H9 (cell line): ENCODE measurements around the gene JSRP1. TPM values are rescaled to one million over a fixed set of nuclear protein-coding genes. Genes with fewer than 3 reads are reported as not detected.
"Not testable (repeated sequence)": the region's sequence is repeated elsewhere in the genome, so short reads cannot be mapped to it uniquely, and the experiment has no call there.

Experiments used
- DNase-seq: peaks from one replicate; pipeline ENCODE4 v3.0.0-alpha.2; 2017
- H2AFZ ChIP-seq: one replicate; pipeline ENCODE4 v1.6.1; 2013; ENCODE audit warnings: mild to moderate bottlenecking, low read length, control low read depth, moderate library complexity
- H2AK5ac ChIP-seq: 2 replicates; pipeline ENCODE4 v1.6.1; 2013; ENCODE audit warnings: low read length, control low read depth, mixed read lengths; ENCODE audit not compliant: insufficient read length
- H2BK120ac ChIP-seq: one replicate; pipeline ENCODE4 v1.6.1; 2013; ENCODE audit warnings: low read depth, mild to moderate bottlenecking, low read length, control low read depth, inconsistent platforms; ENCODE audit not compliant: poor library complexity, severe bottlenecking
- H2BK12ac ChIP-seq: 2 replicates; pipeline ENCODE4 v1.6.1; 2013; ENCODE audit warnings: low read length, control low read depth, mixed read lengths, low read depth; ENCODE audit not compliant: insufficient read length
- H2BK15ac ChIP-seq: 2 replicates; pipeline ENCODE4 v1.6.1; 2013; ENCODE audit warnings: low read depth, low read length, control low read depth
- H2BK20ac ChIP-seq: one replicate; pipeline ENCODE4 v1.6.1; 2013; ENCODE audit warnings: low read depth, mild to moderate bottlenecking, low read length, control low read depth, inconsistent platforms; ENCODE audit not compliant: poor library complexity, severe bottlenecking
- H2BK5ac ChIP-seq: 2 replicates; pipeline ENCODE4 v1.6.1; 2013; ENCODE audit warnings: low read length, control low read depth, mixed read lengths; ENCODE audit not compliant: insufficient read length
- H3K14ac ChIP-seq: 2 replicates; pipeline ENCODE4 v1.6.1; 2013; ENCODE audit warnings: low read length, control low read depth; ENCODE audit not compliant: insufficient read depth
- H3K18ac ChIP-seq: 2 replicates; pipeline ENCODE4 v1.6.1; 2013; ENCODE audit warnings: low read depth, mild to moderate bottlenecking, mixed read lengths, low read length, control low read depth; ENCODE audit not compliant: insufficient read length
- H3K23ac ChIP-seq: 2 replicates; pipeline ENCODE4 v1.6.1; 2013; ENCODE audit warnings: low read length, control low read depth, mixed read lengths, low read depth; ENCODE audit not compliant: insufficient read length
- H3K23me2 ChIP-seq: 2 replicates; pipeline ENCODE4 v1.6.1; 2013; ENCODE audit warnings: low read depth, mild to moderate bottlenecking, mixed read lengths, low read length, control low read depth; ENCODE audit not compliant: insufficient read length, poor library complexity, severe bottlenecking
- H3K27ac ChIP-seq: 2 replicates; pipeline ENCODE4 v1.5.1; 2013; ENCODE audit warnings: low read length, control low read depth, mixed read lengths, low read depth; ENCODE audit not compliant: insufficient read length
- H3K27me3 ChIP-seq: 2 replicates; pipeline ENCODE4 v1.6.1; 2013; ENCODE audit warnings: low read length, control low read depth, inconsistent platforms; ENCODE audit not compliant: insufficient read depth
- H3K4ac ChIP-seq: 2 replicates; pipeline ENCODE4 v1.6.1; 2013; ENCODE audit warnings: low read depth, mild to moderate bottlenecking, control low read depth, inconsistent platforms, low read length, moderate library complexity
- H3K4me1 ChIP-seq: 2 replicates; pipeline ENCODE4 v1.6.1; 2013; ENCODE audit warnings: low read length, control low read depth, inconsistent platforms; ENCODE audit not compliant: insufficient read depth
- H3K4me2 ChIP-seq: 2 replicates; pipeline ENCODE4 v1.6.1; 2013; ENCODE audit warnings: low read length, control low read depth, mixed read lengths; ENCODE audit not compliant: insufficient read length, insufficient read depth
- H3K56ac ChIP-seq: 2 replicates; pipeline ENCODE4 v1.6.1; 2013; ENCODE audit warnings: low read depth, mild to moderate bottlenecking, mixed read lengths, low read length, control low read depth; ENCODE audit not compliant: insufficient read length
- H3K79me1 ChIP-seq: 2 replicates; pipeline ENCODE4 v1.6.1; 2013; ENCODE audit warnings: low read depth, mild to moderate bottlenecking, moderate library complexity, low read length, control low read depth, inconsistent platforms; ENCODE audit not compliant: insufficient read depth, poor library complexity, severe bottlenecking
- H3K79me2 ChIP-seq: 2 replicates; pipeline ENCODE4 v1.6.1; 2013; ENCODE audit warnings: low read length, control low read depth, inconsistent platforms; ENCODE audit not compliant: insufficient read depth
- H3K9ac ChIP-seq: 2 replicates; pipeline ENCODE4 v1.6.1; 2013; ENCODE audit warnings: low read length, control low read depth, mixed read lengths; ENCODE audit not compliant: insufficient read length; ENCODE audit errors: extremely low read depth
- H3K9me3 ChIP-seq: one replicate; pipeline ENCODE4 v1.6.1; 2013; ENCODE audit warnings: low read depth, low read length, inconsistent platforms; ENCODE audit not compliant: control insufficient read depth
- H3T11ph ChIP-seq: one replicate; pipeline ENCODE4 v1.6.1; 2013; ENCODE audit warnings: mild to moderate bottlenecking, low read length, control low read depth, inconsistent platforms
- H4K20me1 ChIP-seq: one replicate; pipeline ENCODE4 v1.6.1; 2013; ENCODE audit not compliant: control insufficient read depth, insufficient read length, insufficient read depth
- H4K5ac ChIP-seq: 2 replicates; pipeline ENCODE4 v1.6.1; 2013; ENCODE audit warnings: low read depth, mild to moderate bottlenecking, mixed read lengths, low read length, control low read depth; ENCODE audit not compliant: insufficient read length
- H4K8ac ChIP-seq: replicated peaks from 2 replicates; pipeline ENCODE4 v1.6.1; 2013; ENCODE audit warnings: low read length, control low read depth, mixed read lengths, low read depth; ENCODE audit not compliant: insufficient read length
- H4K91ac ChIP-seq: 2 replicates; pipeline ENCODE4 v1.6.1; 2013; ENCODE audit warnings: low read depth, mild to moderate bottlenecking, moderate library complexity, mixed read lengths, low read length, control low read depth; ENCODE audit not compliant: insufficient read length
- H3K27ac Mint-ChIP-seq, 3 experiments: 2 replicates in 2 of 3; 3 replicates in 1 of 3; pipeline ENCODE4 v1.8.0; 2020 to 2021; ENCODE audit warnings: mixed read lengths in 3 of 3, mild to moderate bottlenecking in 1 of 3, moderate library complexity in 1 of 3
- H3K27me3 Mint-ChIP-seq: 2 replicates; pipeline ENCODE4 v1.8.0; 2021; ENCODE audit warnings: low read depth, mild to moderate bottlenecking, moderate library complexity, mixed read lengths
- H3K36me3 Mint-ChIP-seq, 3 experiments: 2 replicates in 2 of 3; 3 replicates in 1 of 3; pipeline ENCODE4 v1.8.0; 2020 to 2021; ENCODE audit warnings: low read depth in 3 of 3, mixed read lengths in 3 of 3; ENCODE audit not compliant: insufficient read depth in 1 of 3
- H3K4me1 Mint-ChIP-seq, 2 experiments: 2 replicates each; pipeline ENCODE4 v1.8.0; 2020; ENCODE audit warnings: mixed read lengths in 2 of 2
- H3K4me3 Mint-ChIP-seq, 2 experiments: 2 replicates in 1 of 2; 3 replicates in 1 of 2; pipeline ENCODE4 v1.8.0; 2020 to 2021; ENCODE audit warnings: mild to moderate bottlenecking in 2 of 2, mixed read lengths in 2 of 2, moderate library complexity in 1 of 2
- H3K9me3 Mint-ChIP-seq, 2 experiments: 2 replicates in 1 of 2; 3 replicates in 1 of 2; pipeline ENCODE4 v1.8.0; 2020; ENCODE audit warnings: mild to moderate bottlenecking in 2 of 2, mixed read lengths in 2 of 2, moderate library complexity in 1 of 2
- WGBS: extraction: QIAGEN DNeasy Blood & Tissue Kit; methylation state at CpG from one replicate; pipeline ENCODE4 v1.1.7; 2013; ENCODE audit warnings: missing lambda C conversion rate, low lambda C conversion rate, mixed read lengths; ENCODE audit not compliant: insufficient read length; ENCODE audit errors: extremely low coverage; 5-methylcytosine and 5-hydroxymethylcytosine counted together
- total RNA-seq: library from RNA; stranded (reverse); gene quantifications from 2 replicates; pipeline ENCODE4 v1.2.1, GENCODE V29; 2021
- TF ChIP-seq, protein P1 (sequence below): fragments of 200-600 bp; sonication (generic); conservative IDR thresholded peaks from 3 replicates; pipeline ENCODE4 v1.8.0; 2021; ENCODE audit warnings: antibody characterized with exemption, mild to moderate bottlenecking

Gene JSRP1
- total RNA-seq, 1 experiment from 2014 or later: 0.90 TPM

DNA sequence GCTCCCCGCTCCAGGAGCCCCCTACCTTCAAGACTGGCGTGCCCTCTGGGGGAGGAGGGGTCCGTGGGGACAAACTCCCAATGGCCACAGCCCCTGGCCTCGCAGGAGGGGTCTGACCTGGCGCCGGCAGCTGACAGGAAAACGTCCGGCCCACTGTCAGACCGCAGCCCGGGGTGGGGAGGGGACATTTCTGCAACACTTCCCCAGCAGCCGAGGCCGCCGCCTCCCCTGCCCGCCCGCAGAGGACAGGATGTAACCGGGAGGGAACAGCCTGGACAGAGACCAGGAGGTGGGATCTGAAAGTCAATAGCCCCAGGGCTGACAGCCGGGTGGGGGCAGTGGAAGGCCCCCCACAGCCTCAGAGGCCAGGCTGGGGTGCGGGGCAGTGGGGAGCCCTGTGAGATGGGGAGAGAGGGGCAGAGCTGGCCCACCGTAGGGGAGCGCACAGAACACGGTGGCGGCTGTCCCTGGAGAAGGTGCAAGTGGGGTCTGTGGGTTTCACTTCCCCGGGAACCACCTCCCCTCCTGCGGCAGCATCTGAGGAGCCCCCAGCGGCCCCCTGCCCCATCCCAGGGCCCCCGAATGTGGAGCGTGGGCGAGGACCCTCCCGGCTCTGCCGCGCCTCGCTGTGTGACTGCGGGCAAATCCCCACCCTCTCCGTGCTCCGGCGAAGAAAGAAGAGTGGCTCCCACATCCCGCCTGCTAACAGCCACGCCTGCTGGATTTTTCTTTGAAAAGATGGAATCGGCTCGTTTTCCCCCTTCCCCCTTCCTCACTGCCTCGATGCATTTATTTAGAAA is 26.0 kb upstream of the JSRP1 start, which contains the start of gene PEAK3:
PEAK3 (minus strand) TSS at position 114 of the 800 bp plus-strand sequence. CDS start 1,244 bp downstream, outside the sequence.
- Histone ChIP-seq H3K56ac (no peak within 1 kb of the TSS), H2BK5ac (no peak within 1 kb of the TSS), H3K27ac (no peak within 1 kb of the TSS), H4K8ac (no peak within 1 kb of the TSS), H3K79me1 (no peaks in the 10 kb centered on the region), H2BK12ac (no peak within 1 kb of the TSS), H2AK5ac (no peak within 1 kb of the TSS), H2AFZ (no peak within 1 kb of the TSS), H4K91ac (no peak within 1 kb of the TSS), H3K4me1 (no peaks in the 10 kb centered on the region), H3K23me2 (peaks cover 7% of the 10 kb centered on the region), H3T11ph (no peak within 1 kb of the TSS), H3K4me2 (peak within 1 kb of the TSS; percentile 35), H2BK20ac (no peak within 1 kb of the TSS), H3K14ac (no peak within 1 kb of the TSS), H3K9ac (no peak within 1 kb of the TSS), H3K4ac (no peak within 1 kb of the TSS), H3K79me2 (no peaks in the 10 kb centered on the region), H3K9me3 (no peaks in the 10 kb centered on the region), H2BK15ac (no peak within 1 kb of the TSS), H3K27me3 (peaks cover 5% of the 10 kb centered on the region; the same call in 1 of the 2 replicates), H3K18ac (no peak within 1 kb of the TSS), H4K20me1 (no peaks in the 10 kb centered on the region), H4K5ac (no peak within 1 kb of the TSS), H3K23ac (no peak within 1 kb of the TSS), H2BK120ac (no peak within 1 kb of the TSS)
- DNase-seq: peak; percentile 70
- Mint-ChIP-seq H3K4me1 (peaks cover 0 to 3% of the 10 kb centered on the region in 2 experiments; a peak in 1 of 4 replicates), H3K4me3 (peak within 1 kb of the TSS; percentile 41 to 71), H3K9me3 (no peaks in the 10 kb centered on the region), H3K36me3 (no peaks in the 10 kb centered on the region), H3K27ac (no peak within 1 kb of the TSS), H3K27me3 (peaks cover 46% of the 10 kb centered on the region)
- TF ChIP-seq, protein P1, sequence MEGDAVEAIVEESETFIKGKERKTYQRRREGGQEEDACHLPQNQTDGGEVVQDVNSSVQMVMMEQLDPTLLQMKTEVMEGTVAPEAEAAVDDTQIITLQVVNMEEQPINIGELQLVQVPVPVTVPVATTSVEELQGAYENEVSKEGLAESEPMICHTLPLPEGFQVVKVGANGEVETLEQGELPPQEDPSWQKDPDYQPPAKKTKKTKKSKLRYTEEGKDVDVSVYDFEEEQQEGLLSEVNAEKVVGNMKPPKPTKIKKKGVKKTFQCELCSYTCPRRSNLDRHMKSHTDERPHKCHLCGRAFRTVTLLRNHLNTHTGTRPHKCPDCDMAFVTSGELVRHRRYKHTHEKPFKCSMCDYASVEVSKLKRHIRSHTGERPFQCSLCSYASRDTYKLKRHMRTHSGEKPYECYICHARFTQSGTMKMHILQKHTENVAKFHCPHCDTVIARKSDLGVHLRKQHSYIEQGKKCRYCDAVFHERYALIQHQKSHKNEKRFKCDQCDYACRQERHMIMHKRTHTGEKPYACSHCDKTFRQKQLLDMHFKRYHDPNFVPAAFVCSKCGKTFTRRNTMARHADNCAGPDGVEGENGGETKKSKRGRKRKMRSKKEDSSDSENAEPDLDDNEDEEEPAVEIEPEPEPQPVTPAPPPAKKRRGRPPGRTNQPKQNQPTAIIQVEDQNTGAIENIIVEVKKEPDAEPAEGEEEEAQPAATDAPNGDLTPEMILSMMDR: no peak
- no CpG with 5 or more reads among the region's 41 CpGs for WGBS

GRCh38 chr19:2281265-2282061 is 25.2 kb upstream of the JSRP1 start:
- not testable (repeated sequence) for H3K27ac Mint-ChIP-seq, H2BK5ac ChIP-seq, H3K79me1 ChIP-seq, H4K20me1 ChIP-seq, H3K4ac ChIP-seq, H3K23me2 ChIP-seq, H3K18ac ChIP-seq, H2BK20ac ChIP-seq, H3K23ac ChIP-seq, DNase-seq, H2AFZ ChIP-seq, H3K9me3 ChIP-seq, H2BK120ac ChIP-seq, H3K36me3 Mint-ChIP-seq, H3T11ph ChIP-seq, H3K56ac ChIP-seq, H3K4me1 ChIP-seq, H4K8ac ChIP-seq, H3K27ac ChIP-seq, H3K14ac ChIP-seq, H3K9me3 Mint-ChIP-seq, H3K4me1 Mint-ChIP-seq, H2AK5ac ChIP-seq, H2BK12ac ChIP-seq, H3K27me3 ChIP-seq, H3K79me2 ChIP-seq, H4K5ac ChIP-seq, H2BK15ac ChIP-seq, H4K91ac ChIP-seq, H3K9ac ChIP-seq
- Mint-ChIP-seq H3K27me3 (peaks cover 39% of the 10 kb centered on the region), H3K4me3 (peak overlapping the region; percentile 41 to 71; a peak in 4 of 5 replicates)
- no CpG with 5 or more reads among the region's 16 CpGs for WGBS
- H3K4me2 ChIP-seq: peak overlapping the region; percentile 35
